ENCODE measurements around the gene OLFML2A. TPM values are rescaled to one million over a fixed set of nuclear protein-coding genes. Genes with fewer than 3 reads are reported as not detected.
A peak's percentile ranks its signal among the peaks of the same experiment; 100 is the strongest.
"Not testable (repeated sequence)": the region's sequence is repeated elsewhere in the genome, so short reads cannot be mapped to it uniquely, and the experiment has no call there.

The OLFML2A gene
- total and polyA plus RNA-seq, 8 donors, result 0.95 to 8.6 (median 6.1) TPM

DNA sequence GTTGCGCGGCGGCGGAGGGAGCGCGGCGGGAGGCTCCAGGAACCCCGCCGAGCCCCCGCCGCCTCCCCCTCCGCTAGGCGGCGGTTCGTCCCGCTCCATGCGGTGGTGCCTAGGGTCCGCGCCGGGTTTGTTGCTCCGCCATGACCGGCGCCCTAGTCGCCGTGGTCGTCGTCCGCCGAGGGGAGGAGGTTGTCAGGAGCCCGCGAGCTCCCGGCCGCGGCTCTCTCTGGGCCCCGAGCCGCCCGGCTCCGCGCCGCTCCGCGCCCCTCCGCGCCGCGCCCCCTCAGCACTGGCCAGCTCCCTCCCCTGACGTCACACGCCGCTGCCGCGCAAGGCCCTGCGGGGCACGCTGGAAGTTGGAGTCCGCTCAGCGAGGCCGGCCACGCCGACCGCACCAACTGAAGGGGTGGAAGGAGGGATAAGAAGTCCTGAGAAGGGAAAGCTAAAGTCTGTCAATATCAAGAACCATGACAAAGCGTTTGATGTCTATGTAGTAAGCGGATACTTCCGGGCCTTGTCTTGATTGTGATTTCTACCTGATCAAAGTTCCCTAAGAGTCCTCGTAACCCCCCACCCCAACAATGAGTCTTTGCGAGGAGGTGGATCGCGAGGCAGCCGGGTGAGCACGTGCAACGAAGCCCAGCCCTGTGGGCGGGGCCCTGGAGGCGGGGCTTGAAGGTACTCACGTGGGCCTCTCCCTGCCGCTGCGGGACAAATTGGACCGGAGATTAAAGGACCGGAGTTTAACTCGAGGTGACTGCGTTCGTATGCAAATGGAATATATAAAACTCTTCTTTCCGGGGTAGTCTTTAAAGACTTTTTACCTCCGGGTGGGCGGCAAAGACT, 5.7 kb upstream of the OLFML2A start, which contains the start of gene NR6A1:
Gene NR6A1, minus strand, starts transcription at position 291 of the 846 bp plus-strand sequence.
- H3K4me1 ChIP-seq, result peaks cover 0 to 13% (median 5%) of the 10 kb centered on the region in 3 donors
- peak within 1 kb of the TSS; percentile 74 to 84 (median 80) for H3K27ac ChIP-seq
- peak; percentile 88 to 95 (median 90) for ATAC-seq
- no peak for FAIRE-seq
- peak; percentile 96 to 98 (median 98) for DNase-seq
- TF ChIP-seq CTCF (IDR thresholded peaks at IDR 0.05), result no peak
- H3K27me3 ChIP-seq, result no peaks in the 10 kb centered on the region
- intact Hi-C loops (cut with DNase I), result loop anchor here in 1 of 3 donors (10.0 kb wide), 1 partner anchor 604 kb away; no protein-coding TSS in a partner anchor
- no peaks in the 10 kb centered on the region for H3K9me3 ChIP-seq
- peak within 1 kb of the TSS; percentile 93 to 99 (median 96) for H3K4me3 ChIP-seq
- WGBS, 2 donors, result 0 to 1% methylated on average over 70 to 82 of the region's 82 CpGs
- no peaks in the 10 kb centered on the region for H3K36me3 ChIP-seq

GRCh38 chr9:124771867-124772679, 4.9 kb upstream of the OLFML2A start:
- DNase-seq, result peak in 5 of 6 donors; percentile 69 to 89 (median 82)
- no peak for FAIRE-seq
- intact Hi-C loops (cut with DNase I), result loop anchor here in 1 of 3 donors (2.0 to 10.0 kb wide), 2 partner anchors 81 to 603 kb away; partner anchors contain the start of gene WDR38
- H3K27ac ChIP-seq, result peak overlapping the region; percentile 74 to 84 (median 80)
- peaks cover 0 to 16% (median 5%) of the 10 kb centered on the region in 3 donors for H3K4me1 ChIP-seq
- peak; percentile 46 to 62 (median 54) for ATAC-seq
- no peaks in the 10 kb centered on the region for H3K27me3 ChIP-seq
- peak; percentile 88 to 93 (median 92) for TF ChIP-seq CTCF (IDR thresholded peaks at IDR 0.05)
- peak overlapping the region; percentile 35 to 94 (median 64) for H3K4me3 ChIP-seq
- no peaks in the 10 kb centered on the region for H3K36me3 ChIP-seq
- H3K9me3 ChIP-seq, result no peaks in the 10 kb centered on the region
- 16 to 18% methylated on average over 39 of the region's 39 CpGs for WGBS, 2 donors

- ATAC-seq, FAIRE-seq, H3K36me3 ChIP-seq, H3K27me3 ChIP-seq, H3K27ac ChIP-seq, H3K4me3 ChIP-seq, H3K9me3 ChIP-seq: not testable (repeated sequence)
- 80 to 88% methylated on average over 15 of the region's 15 CpGs for WGBS, 2 donors
- DNase-seq, result peak in 1 of 6 donors; percentile 49
- intact Hi-C loops (cut with DNase I), result loop anchor here in 1 of 3 donors (2.0 to 10.0 kb wide), 2 partner anchors 80 to 602 kb away; partner anchors contain the start of gene WDR38
- peaks cover 0 to 16% (median 5%) of the 10 kb centered on the region in 3 donors for H3K4me1 ChIP-seq
Observed at GRCh38 chr9:124772877-124773276, 4.1 kb upstream of the OLFML2A start.

GRCh38 chr9:124773473-124774128, 3.3 kb upstream of the OLFML2A start:
- ATAC-seq (no peak), FAIRE-seq (no peak), DNase-seq (no peak)
- Histone ChIP-seq H3K27me3 (no peaks in the 10 kb centered on the region), H3K4me1 (peaks cover 0 to 11% (median 5%) of the 10 kb centered on the region in 3 donors), H3K36me3 (no peaks in the 10 kb centered on the region), H3K4me3 (no peak overlapping the region), H3K27ac (no peak overlapping the region), H3K9me3 (no peaks in the 10 kb centered on the region)
- intact Hi-C loops (cut with DNase I), result loop anchor here in 2 of 3 donors (2.0 to 10.0 kb wide), 2 partner anchors 79 to 601 kb away; partner anchors contain the start of gene WDR38 (in 2 of the 2)
- 85 to 94% methylated on average over 1 of the region's 1 CpG for WGBS, 2 donors
- TF ChIP-seq CTCF (IDR thresholded peaks at IDR 0.05), result no peak

All from pancreas (tissue), 10 donors.